Psoas muscle (tissue), 8 donors: Measurements from ENCODE around the gene ZCCHC12. TPM values are rescaled to one million over a fixed set of nuclear protein-coding genes. Genes with fewer than 3 reads are reported as not detected.
"Not testable (repeated sequence)": the region's sequence is repeated elsewhere in the genome, so short reads cannot be mapped to it uniquely, and the experiment has no call there.

Experiments
- ATAC-seq, 4 donors: fragments of 200-7000 bp; cut with Tn5 transposase; one replicate each; pipeline ENCODE4 v1.9.1; 2020; ENCODE audit warnings: moderate library complexity in 3 of 4, mild to moderate bottlenecking in 2 of 4
- DNase-seq, 2 donors: peaks; one replicate each; pipeline ENCODE4 v3.0.0-alpha.2; 2020
- H3K27ac ChIP-seq: fragments of 200-600 bp; one replicate; pipeline ENCODE4 v1.8.0; 2022
- H3K27me3 ChIP-seq, 3 donors: fragments of 200-600 bp in 1 of 3; one replicate each; pipeline versions ENCODE4 v1.6.1 to v1.8.0; 2013 to 2022; ENCODE audit warnings: low read length in 2 of 3, mild to moderate bottlenecking in 2 of 3, moderate library complexity in 1 of 3; ENCODE audit not compliant: insufficient read depth in 3 of 3
- H3K36me3 ChIP-seq, 2 donors: fragments of 200-600 bp in 1 of 2; one replicate each; pipeline versions ENCODE4 v1.6.1 to v1.8.0; 2013 to 2022; ENCODE audit warnings: low read depth in 1 of 2, mild to moderate bottlenecking in 1 of 2, moderate library complexity in 1 of 2; ENCODE audit not compliant: insufficient read depth in 1 of 2
- H3K4me1 ChIP-seq: fragments of 200-600 bp; one replicate; pipeline ENCODE4 v1.8.0; 2022
- H3K4me3 ChIP-seq: fragments of 200-600 bp; one replicate; pipeline ENCODE4 v1.8.0; 2022; ENCODE audit warnings: mild to moderate bottlenecking
- H3K9me3 ChIP-seq: fragments of 200-600 bp; one replicate; pipeline ENCODE4 v1.8.0; 2022
- WGBS, 3 donors: extraction: QIAGEN DNeasy Blood & Tissue Kit; methylation state at CpG; one replicate each; pipeline versions ENCODE4 v1.1.6 to v1.1.7; 2013; 5-methylcytosine and 5-hydroxymethylcytosine counted together
- intact Hi-C, 2 donors: fragments of 100-400 bp; cut with DNase I; formaldehyde crosslinking; loops; one replicate each; pipeline versions ENCODE4 v1.11.0 to v1.14.2; 2022
- polyA plus RNA-seq, 3 donors: library from polyadenylated mRNA; stranded (reverse); fragments of 200-250 nt; gene quantifications; one replicate each; pipeline ENCODE4 v1.2.3, GENCODE V29; 2013
- total RNA-seq, 4 donors: library from RNA; stranded (reverse); fragmentation: NEBNext Ultra II Directional in 2 of 4; extraction: Animal tissue kit (Norgen Biotek cat#: 25700) in 2 of 4; gene quantifications; one replicate each; pipeline versions ENCODE4 v1.2.1 to v1.2.4, GENCODE V29; 2021 to 2023
- TF ChIP-seq, protein P1 (sequence below): fragments of 200-600 bp; IDR thresholded peaks from one replicate; pipeline ENCODE4 v1.8.0; 2022; ENCODE audit warnings: antibody characterized with exemption
- donor health status: healthy with polysubstance abuse.
- donor health status: DM: no; HTN: no; CAD: no; lungs with moderate emphysema.
- donor health status: Bipolar disorder and iron deficiency.
- donor health status: healthy.
- donor health status: DM: yes; HTN: yes; CAD: no.
- donor health status: DM: no; HTN: no; CAD: no.
- donor health status: DM: no; HTN: no; CAD: no.
- donor health status: DM: yes; HTN: yes; CAD: no.

ZCCHC12 gene
- total and polyA plus RNA-seq, 7 donors, result 0.01 to 0.07 TPM; not detected in 5

DNA sequence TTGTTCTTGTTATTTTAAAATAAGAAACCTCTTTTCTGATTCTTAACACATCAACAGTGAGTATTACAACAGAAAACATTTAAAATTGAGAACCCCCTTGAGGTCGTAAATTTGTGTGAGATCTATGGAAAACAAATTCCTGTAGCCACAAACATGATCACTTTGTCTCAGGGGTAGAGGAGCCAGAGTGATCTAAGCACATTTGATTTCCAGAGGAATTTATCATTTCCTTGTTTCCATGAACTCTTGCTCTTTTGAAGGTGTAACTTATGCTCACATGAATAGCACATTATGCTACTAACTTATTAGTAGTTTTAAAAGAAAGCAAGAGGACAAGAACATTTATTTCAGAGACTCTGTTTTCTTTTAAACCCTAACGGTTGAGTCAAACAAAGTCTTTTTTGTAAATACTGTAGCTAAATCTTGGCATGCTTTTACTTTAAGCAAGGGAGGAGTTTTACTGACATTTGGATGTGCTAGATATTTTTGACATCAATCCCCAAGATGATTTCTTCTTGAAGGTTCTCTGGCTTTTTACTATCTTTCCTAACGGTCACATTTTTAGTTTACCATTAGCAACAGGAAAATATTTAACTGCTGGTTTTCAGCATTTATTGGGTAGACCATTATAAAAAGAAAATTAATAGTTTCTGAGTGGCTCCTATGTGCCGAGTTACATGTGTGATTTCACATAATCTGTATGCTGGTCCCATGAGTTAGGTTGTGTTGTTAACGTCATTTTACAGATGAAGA is 27.9 kb upstream of the ZCCHC12 start:
- no peaks in the 10 kb centered on the region for H3K4me1 ChIP-seq
- no peaks in the 10 kb centered on the region for H3K27me3 ChIP-seq
- no peak overlapping the region for H3K4me3 ChIP-seq
- WGBS, 3 donors, result 54 to 64% (median 59%) methylated on average over 5 of the region's 5 CpGs
- no peak for DNase-seq
- intact Hi-C loops, result no loop called here
- peaks cover 0 to 21% of the 10 kb centered on the region in 2 donors for H3K36me3 ChIP-seq
- TF ChIP-seq, protein P1, sequence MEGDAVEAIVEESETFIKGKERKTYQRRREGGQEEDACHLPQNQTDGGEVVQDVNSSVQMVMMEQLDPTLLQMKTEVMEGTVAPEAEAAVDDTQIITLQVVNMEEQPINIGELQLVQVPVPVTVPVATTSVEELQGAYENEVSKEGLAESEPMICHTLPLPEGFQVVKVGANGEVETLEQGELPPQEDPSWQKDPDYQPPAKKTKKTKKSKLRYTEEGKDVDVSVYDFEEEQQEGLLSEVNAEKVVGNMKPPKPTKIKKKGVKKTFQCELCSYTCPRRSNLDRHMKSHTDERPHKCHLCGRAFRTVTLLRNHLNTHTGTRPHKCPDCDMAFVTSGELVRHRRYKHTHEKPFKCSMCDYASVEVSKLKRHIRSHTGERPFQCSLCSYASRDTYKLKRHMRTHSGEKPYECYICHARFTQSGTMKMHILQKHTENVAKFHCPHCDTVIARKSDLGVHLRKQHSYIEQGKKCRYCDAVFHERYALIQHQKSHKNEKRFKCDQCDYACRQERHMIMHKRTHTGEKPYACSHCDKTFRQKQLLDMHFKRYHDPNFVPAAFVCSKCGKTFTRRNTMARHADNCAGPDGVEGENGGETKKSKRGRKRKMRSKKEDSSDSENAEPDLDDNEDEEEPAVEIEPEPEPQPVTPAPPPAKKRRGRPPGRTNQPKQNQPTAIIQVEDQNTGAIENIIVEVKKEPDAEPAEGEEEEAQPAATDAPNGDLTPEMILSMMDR, result no peak
- no peaks in the 10 kb centered on the region for H3K9me3 ChIP-seq
- no peak overlapping the region for H3K27ac ChIP-seq
- ATAC-seq, result no peak

DNA sequence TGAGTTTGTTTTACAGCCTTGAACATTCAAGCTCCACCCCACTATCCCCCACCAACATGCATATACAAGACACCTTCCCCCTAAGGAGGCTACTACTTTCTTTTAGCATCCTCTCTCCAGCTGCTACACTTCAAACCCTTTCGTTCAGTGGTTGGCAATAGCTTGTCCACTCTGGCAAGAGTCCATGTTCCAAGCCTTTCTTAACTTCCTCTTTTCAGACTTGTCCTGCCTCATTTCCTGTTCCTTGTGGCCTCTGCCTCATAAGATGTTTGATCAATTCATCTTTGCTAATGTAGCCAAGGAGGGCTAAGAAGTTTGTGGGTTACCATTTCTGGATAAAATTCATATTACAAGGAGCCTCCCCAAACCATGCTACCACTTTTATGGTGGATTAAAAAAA is 20.8 kb upstream of the ZCCHC12 start:
- Histone ChIP-seq H3K4me1 (no peaks in the 10 kb centered on the region), H3K27me3 (peaks cover 0 to 5% (median 0%) of the 10 kb centered on the region in 3 donors), H3K36me3 (no peaks in the 10 kb centered on the region), H3K4me3 (no peak overlapping the region), H3K27ac (no peak overlapping the region), H3K9me3 (no peaks in the 10 kb centered on the region)
- no peak for DNase-seq
- TF ChIP-seq, protein P1, result no peak
- 0 to 19% (median 17%) methylated on average over 1 of the region's 1 CpG for WGBS, 3 donors
- peak in 1 of 4 donors; percentile 14 for ATAC-seq
- intact Hi-C loops, result loop anchor here in 1 of 2 donors (10.0 kb wide), 1 partner anchor 198 kb away; no protein-coding TSS in a partner anchor

DNA sequence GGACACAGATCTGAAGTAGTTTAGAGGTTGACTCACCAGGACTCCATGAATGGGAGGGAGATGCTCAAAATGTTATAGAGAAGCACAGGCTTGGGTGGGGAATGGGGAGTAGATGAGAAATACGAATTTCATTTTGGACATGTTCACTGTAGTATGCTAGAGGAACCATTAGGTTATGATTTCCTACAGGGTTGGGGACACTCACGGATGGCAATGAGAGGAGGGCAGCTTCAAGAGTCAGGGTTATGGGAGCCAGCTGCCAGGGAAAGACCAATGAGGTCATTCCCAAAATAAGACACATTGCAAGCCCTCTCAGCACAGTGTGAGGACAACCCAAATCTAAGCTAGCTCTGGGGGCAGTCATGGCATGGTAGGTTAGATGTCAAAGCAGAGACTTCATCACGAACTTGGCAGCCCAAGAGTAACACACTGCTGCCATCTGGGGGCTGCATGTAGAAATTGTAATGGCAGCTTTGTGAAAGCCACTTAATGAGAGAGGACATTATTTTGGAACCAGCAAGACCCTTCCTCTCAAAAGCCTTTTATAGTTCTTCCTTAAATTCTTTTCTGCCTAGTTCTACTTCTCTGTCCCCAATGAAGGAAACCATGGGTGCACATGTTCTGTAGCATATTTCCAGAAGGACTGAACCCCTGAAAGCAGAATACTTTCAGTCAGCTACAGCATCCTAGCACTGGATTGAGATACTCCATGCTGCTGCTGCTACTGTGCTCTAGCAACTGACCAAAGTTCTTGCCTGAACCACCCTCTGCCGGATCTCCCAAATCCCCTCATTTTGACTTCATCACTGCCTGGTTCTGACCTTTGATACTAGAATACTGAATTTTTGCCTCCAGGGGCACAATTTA is 16.2 kb upstream of the ZCCHC12 start:
- 36 to 37% (median 37%) methylated on average over 4 of the region's 4 CpGs for WGBS, 3 donors
- ATAC-seq (peak; percentile 69 to 80 (median 74)), DNase-seq (peak; percentile 30 to 69)
- Histone ChIP-seq H3K9me3 (no peaks in the 10 kb centered on the region), H3K4me1 (no peaks in the 10 kb centered on the region), H3K4me3 (no peak overlapping the region), H3K27ac (no peak overlapping the region), H3K27me3 (peaks cover 0 to 5% (median 0%) of the 10 kb centered on the region in 3 donors), H3K36me3 (no peaks in the 10 kb centered on the region)
- TF ChIP-seq, protein P1, result peak; percentile 70
- intact Hi-C loops, result loop anchor here (2.0 to 10.0 kb wide), 4 partner anchors 165 to 203 kb away; no protein-coding TSS in a partner anchor

DNA sequence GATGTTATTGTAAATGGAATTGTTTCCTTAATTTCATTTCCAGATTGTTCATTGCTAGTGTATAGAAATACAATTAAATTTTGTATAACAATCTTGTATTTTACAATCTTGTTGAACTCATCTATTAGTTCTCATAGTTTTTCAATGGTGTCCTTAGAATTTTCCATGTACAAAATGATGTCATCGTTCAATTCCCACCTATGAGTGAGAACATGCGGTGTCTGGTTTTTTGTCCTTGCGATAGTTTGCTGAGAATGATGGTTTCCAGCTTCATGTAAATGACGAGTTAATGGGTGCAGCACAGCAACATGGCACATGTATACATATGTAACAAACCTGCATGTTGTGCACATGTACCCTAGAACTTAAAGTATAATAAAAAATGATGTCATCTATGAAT is 6.4 kb upstream of the ZCCHC12 start:
- H3K27me3 ChIP-seq, H3K9me3 ChIP-seq, intact Hi-C loops, ATAC-seq, H3K36me3 ChIP-seq, DNase-seq, H3K4me3 ChIP-seq, H3K4me1 ChIP-seq, H3K27ac ChIP-seq: not testable (repeated sequence)
- 83 to 95% (median 94%) methylated on average over 4 of the region's 4 CpGs for WGBS, 3 donors

DNA sequence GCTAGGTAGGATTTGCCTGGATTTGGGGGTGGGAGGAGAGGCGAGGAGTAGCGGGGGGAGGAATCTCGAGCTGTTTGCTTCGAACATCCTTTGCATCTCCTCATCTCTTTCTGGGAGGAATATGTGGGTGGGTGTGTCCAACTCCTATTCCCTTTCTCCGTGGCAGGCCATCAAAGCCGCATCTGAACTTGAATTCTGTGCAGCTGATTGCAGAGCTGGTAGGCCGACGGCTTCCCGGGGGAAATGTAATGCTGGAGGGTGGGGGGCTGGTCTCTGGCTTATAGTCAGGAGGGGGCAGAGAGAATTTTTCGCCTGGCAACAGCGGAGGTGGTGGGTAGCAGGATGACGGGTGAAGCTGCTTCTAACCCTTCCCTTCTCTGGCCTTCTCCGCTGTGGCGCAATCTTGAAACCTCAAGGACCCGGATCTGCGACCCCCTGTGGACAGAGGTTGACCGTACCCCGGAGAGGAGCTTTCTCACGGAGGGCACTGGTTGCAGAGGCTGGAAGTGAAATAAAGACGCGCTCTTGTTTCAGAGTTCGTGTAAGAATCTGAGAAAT is 628 bp downstream of the ZCCHC12 start:
- ATAC-seq, result no peak
- intact Hi-C loops, result no loop called here

More for the DNA sequence above, 628 bp downstream of the ZCCHC12 start:
- H3K4me1 ChIP-seq, result no peaks in the 10 kb centered on the region
- H3K27ac ChIP-seq, result no peak overlapping the region
- WGBS, 3 donors, result 3 to 34% (median 5%) methylated on average over 9 to 22 of the region's 22 CpGs
- no peaks in the 10 kb centered on the region for H3K9me3 ChIP-seq
- H3K27me3 ChIP-seq, result peaks cover 0 to 46% (median 14%) of the 10 kb centered on the region in 3 donors
- H3K36me3 ChIP-seq, result no peaks in the 10 kb centered on the region
- no peak for DNase-seq
- H3K4me3 ChIP-seq, result peak overlapping the region; percentile 45
- TF ChIP-seq, protein P1, result no peak
